Measurements from ENCODE around the gene E4F1. TPM values are rescaled to one million over a fixed set of nuclear protein-coding genes. Genes with fewer than 3 reads are reported as not detected.

E4F1 gene, protein sequence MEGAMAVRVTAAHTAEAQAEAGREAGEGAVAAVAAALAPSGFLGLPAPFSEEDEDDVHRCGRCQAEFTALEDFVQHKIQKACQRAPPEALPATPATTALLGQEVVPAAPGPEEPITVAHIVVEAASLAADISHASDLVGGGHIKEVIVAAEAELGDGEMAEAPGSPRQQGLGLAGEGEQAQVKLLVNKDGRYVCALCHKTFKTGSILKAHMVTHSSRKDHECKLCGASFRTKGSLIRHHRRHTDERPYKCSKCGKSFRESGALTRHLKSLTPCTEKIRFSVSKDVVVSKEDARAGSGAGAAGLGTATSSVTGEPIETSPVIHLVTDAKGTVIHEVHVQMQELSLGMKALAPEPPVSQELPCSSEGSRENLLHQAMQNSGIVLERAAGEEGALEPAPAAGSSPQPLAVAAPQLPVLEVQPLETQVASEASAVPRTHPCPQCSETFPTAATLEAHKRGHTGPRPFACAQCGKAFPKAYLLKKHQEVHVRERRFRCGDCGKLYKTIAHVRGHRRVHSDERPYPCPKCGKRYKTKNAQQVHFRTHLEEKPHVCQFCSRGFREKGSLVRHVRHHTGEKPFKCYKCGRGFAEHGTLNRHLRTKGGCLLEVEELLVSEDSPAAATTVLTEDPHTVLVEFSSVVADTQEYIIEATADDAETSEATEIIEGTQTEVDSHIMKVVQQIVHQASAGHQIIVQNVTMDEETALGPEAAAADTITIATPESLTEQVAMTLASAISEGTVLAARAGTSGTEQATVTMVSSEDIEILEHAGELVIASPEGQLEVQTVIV
- 21.7 TPM for total RNA-seq

DNA sequence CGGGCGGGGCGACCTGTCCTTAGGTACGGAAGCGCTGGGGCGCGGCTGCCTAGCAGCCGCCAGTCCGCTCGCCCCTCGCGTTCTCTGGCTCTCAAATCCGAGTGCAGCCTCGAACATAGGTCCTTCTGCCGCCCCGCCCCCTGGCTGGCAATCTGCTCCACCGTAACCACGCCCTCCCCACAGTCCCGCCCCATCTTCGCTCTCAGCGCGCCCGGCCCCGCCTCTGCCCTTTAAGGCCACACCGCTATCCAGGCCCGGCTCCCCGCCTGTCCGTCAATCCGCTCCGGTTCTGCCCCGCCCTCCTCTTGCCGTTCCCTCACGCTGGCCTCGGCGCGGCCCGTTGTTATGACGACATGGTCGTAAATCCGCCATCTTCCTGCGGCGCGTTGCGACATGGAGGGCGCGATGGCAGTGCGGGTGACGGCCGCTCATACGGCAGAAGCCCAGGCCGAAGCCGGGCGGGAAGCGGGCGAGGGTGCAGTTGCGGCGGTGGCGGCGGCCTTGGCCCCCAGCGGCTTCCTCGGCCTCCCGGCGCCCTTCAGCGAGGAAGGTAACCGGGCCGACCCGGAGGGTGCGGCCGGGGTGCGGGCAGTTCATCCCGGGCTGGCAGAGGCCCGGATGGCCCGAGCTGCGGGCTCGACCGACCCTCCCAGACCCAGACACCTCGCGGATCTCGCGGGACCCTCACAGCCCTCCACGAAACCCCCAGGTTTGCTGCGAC is at the start of gene E4F1:
Gene E4F1, plus strand, starts transcription at position 371 of the 721 bp plus-strand sequence. Its CDS starts 23 bp downstream, at position 394.

GRCh38 chr16:2196162-2196980 is 27.0 kb upstream of the E4F1 start, which contains the start of gene CASKIN1:
Gene CASKIN1 (minus strand): TSS chr16:2196605. CDS start chr16:2196432, 173 bp downstream.

GRCh38 chr16:2205104-2205966 is 18.1 kb upstream of the E4F1 start, which contains the start of gene MLST8:
Gene MLST8 (plus strand): TSS chr16:2205454. CDS start chr16:2206086, 632 bp downstream.

GRCh38 chr16:2210386-2211365 is 12.7 kb upstream of the E4F1 start, which contains the start of gene BRICD5:
Gene BRICD5 (minus strand): TSS chr16:2210863. CDS start chr16:2210833, 30 bp downstream.

GRCh38 chr16:2214719-2214968 is 8.7 kb upstream of the E4F1 start, which contains the start of gene PGP:
Gene PGP (minus strand): TSS chr16:2214840. CDS start chr16:2214777, 63 bp downstream.

DNA sequence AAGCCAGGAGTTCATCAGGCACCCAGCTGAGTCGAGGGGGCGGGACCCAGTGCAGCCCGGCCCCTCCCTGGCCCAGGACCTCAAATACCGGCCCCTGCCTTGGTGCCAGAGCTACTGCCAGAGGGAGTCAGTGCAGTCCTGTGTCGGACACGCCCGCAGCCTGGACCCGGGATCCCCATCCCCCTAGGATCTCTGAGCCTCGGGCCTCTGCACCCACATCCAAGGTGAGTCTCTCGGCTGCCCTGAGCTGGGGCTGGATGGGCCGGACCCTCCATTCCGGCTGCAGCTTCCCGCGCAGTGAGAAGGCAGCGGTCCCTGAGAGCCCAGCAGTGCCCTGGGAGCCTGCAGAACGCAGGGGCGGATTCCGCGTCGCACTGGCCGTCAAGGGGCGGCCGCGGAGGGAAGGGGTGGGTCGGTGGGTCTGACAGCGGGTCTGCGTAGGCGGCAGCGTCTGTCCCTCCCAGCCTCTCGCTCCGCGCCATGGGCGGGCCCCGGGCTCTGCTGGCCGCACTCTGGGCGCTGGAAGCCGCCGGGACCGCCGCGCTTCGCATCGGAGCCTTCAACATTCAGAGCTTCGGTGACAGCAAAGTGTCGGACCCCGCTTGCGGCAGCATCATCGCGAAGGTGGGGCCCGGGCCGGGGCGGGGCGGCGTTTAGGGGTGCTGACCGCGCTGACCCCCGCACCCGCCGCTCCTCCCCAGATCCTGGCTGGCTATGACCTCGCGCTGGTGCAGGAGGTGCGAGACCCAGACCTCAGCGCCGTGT is 13.1 kb downstream of the E4F1 start, which contains the start of gene DNASE1L2:
Gene DNASE1L2, plus strand, starts transcription at position 108 of the 765 bp plus-strand sequence. Its CDS starts 373 bp downstream, at position 481.

DNA sequence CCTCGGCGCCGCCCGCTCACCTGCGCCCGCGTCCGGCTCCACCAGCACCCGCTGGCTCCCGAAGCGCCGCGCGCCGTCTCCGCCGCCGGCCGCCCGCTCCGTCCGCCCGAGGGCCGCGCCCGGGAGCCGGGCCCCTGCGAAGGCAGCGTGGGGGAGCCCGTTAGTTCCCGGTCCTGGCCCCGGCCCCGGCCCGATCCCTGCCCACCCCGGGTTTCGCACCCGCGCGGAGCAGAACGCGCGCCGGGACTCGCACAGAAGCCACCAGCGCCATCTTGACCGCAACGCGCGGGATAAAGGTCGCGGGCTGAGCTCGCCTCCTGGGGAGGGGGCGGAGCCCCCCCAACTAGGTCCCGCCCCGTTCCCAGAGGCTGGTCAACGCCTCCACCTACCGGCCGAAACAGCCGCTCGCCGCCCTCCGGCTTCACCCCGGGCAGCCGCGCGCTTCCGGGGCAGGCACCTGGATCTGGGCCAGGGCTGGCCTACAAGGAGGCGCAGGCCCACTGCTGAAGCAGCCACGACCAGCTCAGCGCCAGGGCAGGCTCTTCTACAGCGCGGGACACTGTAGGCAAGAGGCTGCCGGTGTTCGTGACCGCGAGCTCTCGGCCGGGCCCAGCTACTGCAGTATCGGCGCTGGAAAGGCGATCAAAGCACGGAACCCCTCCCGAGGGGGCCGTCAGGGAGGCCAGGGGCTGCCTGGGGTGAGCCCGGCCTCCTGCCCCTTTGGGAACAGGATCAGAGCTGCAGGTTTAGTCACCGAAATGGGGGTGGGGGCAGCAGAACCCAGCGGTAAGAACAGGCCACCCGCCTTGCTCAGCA is 28.1 kb downstream of the E4F1 start, which contains the start of gene ECI1:
Gene ECI1, minus strand, starts transcription at position 292 of the 816 bp plus-strand sequence. Its CDS starts 21 bp downstream, at position 271.

GRCh38 chr16:2267913-2268666 is 44.7 kb downstream of the E4F1 start, which contains the start of gene RNPS1:
Gene RNPS1 (minus strand): TSS chr16:2268126. CDS start chr16:2264643, 3,483 bp downstream.

Small RNA genes within 50 kb of the gene (small RNA-seq; reads per million reads assigned to genes)
- gene MIR3677: not detected
- not detected for gene MIR4717

Other genes starting within 250 kb of the E4F1 start
- 1.2 TPM for gene NOXO1, start 242.1 kb upstream of the E4F1 start, total RNA-seq
- gene GFER, start 239.4 kb upstream of the E4F1 start, total RNA-seq: 14.1 TPM
- gene SYNGR3, start 233.6 kb upstream of the E4F1 start, total RNA-seq: 112 TPM
- 7.8 TPM for gene ZNF598, start 213.8 kb upstream of the E4F1 start, total RNA-seq
- gene NPW, start 203.8 kb upstream of the E4F1 start, total RNA-seq: not detected
- gene NHERF2, start 196.7 kb upstream of the E4F1 start, total RNA-seq: 23.5 TPM
- 26.8 TPM for gene NTHL1, start 175.8 kb upstream of the E4F1 start, total RNA-seq
- gene TSC2, start 175.6 kb upstream of the E4F1 start, total RNA-seq: 70.4 TPM
- 78.2 TPM for gene PKD1, start 87.7 kb upstream of the E4F1 start, total RNA-seq
- 8.1 TPM for gene RAB26, start 75.0 kb upstream of the E4F1 start, total RNA-seq
- 23.5 TPM for gene TRAF7, start 67.8 kb upstream of the E4F1 start, total RNA-seq
- gene CASKIN1, start 27.0 kb upstream of the E4F1 start, total RNA-seq: 41.3 TPM
- 11.3 TPM for gene MLST8, start 18.1 kb upstream of the E4F1 start, total RNA-seq
- gene BRICD5, start 12.7 kb upstream of the E4F1 start, total RNA-seq: 6.2 TPM
- 17.5 TPM for gene PGP, start 8.8 kb upstream of the E4F1 start, total RNA-seq
- 2.8 TPM for gene DNASE1L2, start 12.9 kb downstream of the E4F1 start, total RNA-seq
- 17.5 TPM for gene ECI1, start 28.0 kb downstream of the E4F1 start, total RNA-seq
- 103 TPM for gene RNPS1, start 44.5 kb downstream of the E4F1 start, total RNA-seq
- gene ABCA3, start 117.1 kb downstream of the E4F1 start, total RNA-seq: 75.9 TPM
- gene CCNF, start 205.9 kb downstream of the E4F1 start, total RNA-seq: 13.4 TPM
- 6.5 TPM for gene TEDC2, start 236.5 kb downstream of the E4F1 start, total RNA-seq
- gene NTN3, start 247.7 kb downstream of the E4F1 start, total RNA-seq: 5.1 TPM